HG03442 (cell line): ENCODE results near the gene SFT2D1.

Source experiments
- ATAC-seq: cut with Tn5 transposase; IDR thresholded peaks from one replicate; pipeline ENCODE4 v1.9.1; 2021; ENCODE audit warnings: mild to moderate bottlenecking, moderate library complexity; ENCODE audit not compliant: unreplicated experiment

SFT2D1 gene

GRCh38 chr6:166335378-166336302, 6.7 kb downstream of the SFT2D1 start:
- ATAC-seq: peak; percentile 49

GRCh38 chr6:166334878-166335277, 7.5 kb downstream of the SFT2D1 start:
- ATAC-seq: no peak

GRCh38 chr6:166333172-166333995, 9.0 kb downstream of the SFT2D1 start:
- peak; percentile 59 for ATAC-seq

- no peak for ATAC-seq
Measured at GRCh38 chr6:166331503-166332415, 10.6 kb downstream of the SFT2D1 start.

GRCh38 chr6:166330612-166331011, 11.7 kb downstream of the SFT2D1 start:
- ATAC-seq: no peak

- peak; percentile 92 for ATAC-seq
Measured at GRCh38 chr6:166325383-166326042, 16.8 kb downstream of the SFT2D1 start.

GRCh38 chr6:166323395-166323794, 18.9 kb downstream of the SFT2D1 start:
- ATAC-seq: no peak

- ATAC-seq: no peak
Measured at GRCh38 chr6:166318649-166319600, 23.4 kb downstream of the SFT2D1 start.

- no peak for ATAC-seq
Measured at GRCh38 chr6:166318227-166318626, 24.1 kb downstream of the SFT2D1 start.

- ATAC-seq: no peak
Measured at GRCh38 chr6:166317261-166318212, 24.8 kb downstream of the SFT2D1 start.

- no peak for ATAC-seq
Measured at GRCh38 chr6:166315436-166315835, 26.9 kb downstream of the SFT2D1 start.

GRCh38 chr6:166314454-166314853, 27.9 kb downstream of the SFT2D1 start:
- no peak for ATAC-seq

- peak; percentile 66 for ATAC-seq
Measured at GRCh38 chr6:166313255-166314070, 28.9 kb downstream of the SFT2D1 start.

- ATAC-seq: no peak
Measured at GRCh38 chr6:166312832-166313231, 29.5 kb downstream of the SFT2D1 start.

- no peak for ATAC-seq
Measured at GRCh38 chr6:166310634-166311033, 31.7 kb downstream of the SFT2D1 start.

GRCh38 chr6:166309977-166310376, 32.4 kb downstream of the SFT2D1 start:
- ATAC-seq: no peak
